MCF 10A (cell line): ENCODE data around the gene USHBP1. TPM values are rescaled to one million over a fixed set of nuclear protein-coding genes. Genes with fewer than 3 reads are reported as not detected.

Source experiments
- BruUV-seq: library from RNA; stranded (reverse); fragments of 400-500 nt; replicated peaks from 2 replicates; lab custom pipeline; 2021; lab: Mats Ljungman, UMichigan
- CTCF ChIA-PET: fragments of 300-600 bp; sonication (Branson Sonifier 250); formaldehyde crosslinking; extraction: SDS; loops from one replicate; lab custom pipeline; 2021; ENCODE audit warnings: antibody characterized with exemption, inconsistent platforms; lab: Yijun Ruan, JAX
- POLR2A ChIA-PET: fragments of 300-600, 350-650 bp; sonication (Branson Sonifier 250); formaldehyde crosslinking; extraction: SDS; loops from one replicate; lab custom pipeline; 2020; ENCODE audit warnings: antibody characterized with exemption, inconsistent platforms; lab: Yijun Ruan, JAX
- DNase-seq: peaks from one replicate; pipeline ENCODE4 v3.0.0-alpha.2; 2018; ENCODE audit not compliant: unreplicated experiment
- H3K27ac Mint-ChIP-seq: one replicate; pipeline ENCODE4 v1.8.0; 2022; ENCODE audit warnings: mild to moderate bottlenecking, low read depth, mixed read lengths; ENCODE audit not compliant: unreplicated experiment
- H3K27me3 Mint-ChIP-seq: one replicate; pipeline ENCODE4 v1.8.0; 2022; ENCODE audit warnings: mixed read lengths; ENCODE audit not compliant: insufficient read depth, unreplicated experiment
- H3K36me3 Mint-ChIP-seq: one replicate; pipeline ENCODE4 v1.8.0; 2022; ENCODE audit warnings: mild to moderate bottlenecking, moderate library complexity, mixed read lengths; ENCODE audit not compliant: insufficient read depth, unreplicated experiment
- H3K4me1 Mint-ChIP-seq: one replicate; pipeline ENCODE4 v1.8.0; 2022; ENCODE audit warnings: mixed read lengths; ENCODE audit not compliant: insufficient read depth, unreplicated experiment
- H3K4me3 Mint-ChIP-seq: one replicate; pipeline ENCODE4 v1.8.0; 2022; ENCODE audit warnings: mild to moderate bottlenecking, moderate library complexity, mixed read lengths; ENCODE audit not compliant: unreplicated experiment
- H3K9me3 Mint-ChIP-seq: one replicate; pipeline ENCODE4 v1.8.0; 2022; ENCODE audit warnings: mixed read lengths; ENCODE audit not compliant: unreplicated experiment
- intact Hi-C: fragments of 100-400 bp; cut with micrococcal nuclease; formaldehyde crosslinking; loops from 2 replicates; pipeline ENCODE4 v1.14.1; 2022
- total RNA-seq: library from RNA; stranded (reverse); gene quantifications from 2 replicates; pipeline ENCODE4 v1.2.3, GENCODE V29; 2022
- TF ChIP-seq, protein P1 (sequence below): fragments of 200-600 bp; IDR thresholded peaks from one replicate; pipeline ENCODE4 v1.8.0; 2022; ENCODE audit warnings: antibody characterized with exemption, mild to moderate bottlenecking; ENCODE audit not compliant: unreplicated experiment

USHBP1 gene
- total RNA-seq, 1 experiment from 2014 or later = not detected

- DNase-seq = peak; percentile 96
- ChIA-PET CTCF (interaction anchor here (0.5 to 1.0 kb wide), 5 partner anchors 44 to 784 kb away, joined by 3 to 6 read pairs (median 4); partner anchors contain the start of gene CCDC194), POLR2A (interaction anchor here (0.6 to 10.5 kb wide), 6 partner anchors 8 to 43 kb away, joined by 3 to 152 read pairs (median 4); partner anchors contain the start of genes ANO8 and GTPBP3)
- Mint-ChIP-seq H3K9me3 (no peaks in the 10 kb centered on the region), H3K27me3 (no peaks in the 10 kb centered on the region), H3K4me1 (peaks cover 21% of the 10 kb centered on the region), H3K27ac (no peak within 1 kb of the TSS), H3K36me3 (peaks cover 14% of the 10 kb centered on the region), H3K4me3 (peak within 1 kb of the TSS; percentile 65)
- BruUV-seq = no TSS peak
- intact Hi-C loops = no loop called here
- TF ChIP-seq, protein P1, sequence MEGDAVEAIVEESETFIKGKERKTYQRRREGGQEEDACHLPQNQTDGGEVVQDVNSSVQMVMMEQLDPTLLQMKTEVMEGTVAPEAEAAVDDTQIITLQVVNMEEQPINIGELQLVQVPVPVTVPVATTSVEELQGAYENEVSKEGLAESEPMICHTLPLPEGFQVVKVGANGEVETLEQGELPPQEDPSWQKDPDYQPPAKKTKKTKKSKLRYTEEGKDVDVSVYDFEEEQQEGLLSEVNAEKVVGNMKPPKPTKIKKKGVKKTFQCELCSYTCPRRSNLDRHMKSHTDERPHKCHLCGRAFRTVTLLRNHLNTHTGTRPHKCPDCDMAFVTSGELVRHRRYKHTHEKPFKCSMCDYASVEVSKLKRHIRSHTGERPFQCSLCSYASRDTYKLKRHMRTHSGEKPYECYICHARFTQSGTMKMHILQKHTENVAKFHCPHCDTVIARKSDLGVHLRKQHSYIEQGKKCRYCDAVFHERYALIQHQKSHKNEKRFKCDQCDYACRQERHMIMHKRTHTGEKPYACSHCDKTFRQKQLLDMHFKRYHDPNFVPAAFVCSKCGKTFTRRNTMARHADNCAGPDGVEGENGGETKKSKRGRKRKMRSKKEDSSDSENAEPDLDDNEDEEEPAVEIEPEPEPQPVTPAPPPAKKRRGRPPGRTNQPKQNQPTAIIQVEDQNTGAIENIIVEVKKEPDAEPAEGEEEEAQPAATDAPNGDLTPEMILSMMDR = peak; percentile 49
Measured at GRCh38 chr19:17303167-17303939, 38.8 kb upstream of the USHBP1 start, which contains the start of gene ABHD8. TSS of gene ABHD8 (minus strand) at chr19:17303425. CDS start at chr19:17301616, 1,809 bp downstream.

GRCh38 chr19:17302391-17303166 lies 38.0 kb upstream of the USHBP1 start:
- TF ChIP-seq, protein P1 = no peak
- Mint-ChIP-seq H3K27me3 (no peaks in the 10 kb centered on the region), H3K36me3 (peaks cover 14% of the 10 kb centered on the region), H3K27ac (no peak overlapping the region), H3K4me3 (peak overlapping the region; percentile 65), H3K9me3 (no peaks in the 10 kb centered on the region), H3K4me1 (peaks cover 17% of the 10 kb centered on the region)
- BruUV-seq = no TSS peak
- intact Hi-C loops = no loop called here
- ChIA-PET POLR2A (interaction anchor here (0.7 to 10.5 kb wide), 3 partner anchors 32 to 42 kb away, joined by 4 to 152 read pairs (median 4); partner anchors contain the start of genes ANO8 and GTPBP3), CTCF (interaction anchor here (1.0 to 1.1 kb wide), 2 partner anchors 10 to 45 kb away, joined by 3 to 6 read pairs; no protein-coding TSS in a partner anchor)
- DNase-seq = no peak

GRCh38 chr19:17300992-17301619 lies 36.6 kb upstream of the USHBP1 start:
- no TSS peak for BruUV-seq
- CTCF ChIA-PET = no interaction called here
- POLR2A ChIA-PET = no interaction called here
- no peak for DNase-seq
- H3K4me3 Mint-ChIP-seq = no peak overlapping the region
- no peak overlapping the region for H3K27ac Mint-ChIP-seq
- TF ChIP-seq, protein P1 = no peak
- no peaks in the 10 kb centered on the region for H3K9me3 Mint-ChIP-seq
- intact Hi-C loops = no loop called here
- peaks cover 15% of the 10 kb centered on the region for H3K36me3 Mint-ChIP-seq
- no peaks in the 10 kb centered on the region for H3K27me3 Mint-ChIP-seq
- H3K4me1 Mint-ChIP-seq = peaks cover 20% of the 10 kb centered on the region
